ENCODE measurements around the gene AAMP.
"Not testable (repeated sequence)": the region's sequence is repeated elsewhere in the genome, so short reads cannot be mapped to it uniquely, and the experiment has no call there.

The AAMP gene

DNA sequence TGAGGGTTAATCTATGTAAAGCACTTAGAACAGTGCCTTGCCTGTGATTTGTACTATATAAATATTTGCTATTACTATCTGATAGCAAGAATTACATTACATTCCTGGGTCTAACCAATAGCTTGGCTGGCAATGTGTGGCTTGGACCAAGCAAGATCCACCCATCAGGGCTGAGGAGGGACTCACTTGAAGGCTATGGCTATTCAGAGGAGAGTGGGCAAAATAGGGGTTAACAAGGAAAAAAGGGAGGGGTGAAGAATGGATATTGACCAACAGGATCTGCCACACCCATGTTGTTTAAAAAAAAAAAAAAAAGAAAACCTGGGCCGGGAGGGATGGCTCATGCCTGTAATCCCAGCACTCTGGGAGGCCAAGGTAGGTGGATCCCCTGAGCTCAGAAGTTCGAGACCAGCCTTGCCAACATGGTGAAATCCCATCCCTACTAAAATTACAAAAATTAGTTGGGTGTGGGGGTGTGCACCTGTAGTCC, 42.4 kb upstream of the AAMP start:
- DNase-seq (ENCODE audit: low read depth): no peak

DNA sequence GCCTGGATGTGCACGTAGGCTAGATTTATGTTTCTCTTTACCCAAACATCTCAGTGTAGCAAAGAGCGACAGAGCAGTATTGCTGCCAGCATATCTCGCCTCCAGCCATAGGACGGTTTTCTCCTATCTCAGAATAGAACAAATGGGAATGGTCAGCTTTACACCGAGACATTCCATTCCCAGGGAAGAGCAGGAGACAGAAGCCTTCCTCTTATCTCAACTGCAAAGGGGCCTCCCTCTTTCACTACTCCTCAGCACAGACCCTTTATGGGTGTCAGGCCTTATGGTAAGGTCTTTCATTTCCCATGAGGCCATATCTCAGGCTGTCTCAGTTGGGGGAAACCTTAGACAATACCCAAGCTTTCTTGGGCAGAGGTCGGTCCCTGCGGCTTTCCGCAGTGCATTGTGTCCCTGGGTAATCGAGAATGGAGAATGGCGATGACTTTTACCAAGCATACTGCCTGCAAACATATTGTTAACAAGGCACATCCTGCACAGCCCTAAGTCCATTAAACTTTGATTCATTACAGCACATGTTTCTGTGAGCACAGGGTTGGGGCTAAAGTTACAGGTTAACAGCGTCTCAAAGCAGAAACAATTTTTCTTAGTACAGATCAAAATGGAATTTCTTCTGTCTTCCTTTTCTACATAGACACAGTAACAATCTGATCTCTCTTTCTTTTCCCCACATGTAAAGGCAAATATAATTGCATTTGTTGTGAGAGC, 41.8 kb upstream of the AAMP start:
- not testable (repeated sequence) for H3K4me3 ChIP-seq (ENCODE audit: low read depth, low read length); DNase-seq (ENCODE audit: low read depth)

More for the DNA sequence above, 42.4 kb upstream of the AAMP start:
- TF ChIP-seq, protein P1, sequence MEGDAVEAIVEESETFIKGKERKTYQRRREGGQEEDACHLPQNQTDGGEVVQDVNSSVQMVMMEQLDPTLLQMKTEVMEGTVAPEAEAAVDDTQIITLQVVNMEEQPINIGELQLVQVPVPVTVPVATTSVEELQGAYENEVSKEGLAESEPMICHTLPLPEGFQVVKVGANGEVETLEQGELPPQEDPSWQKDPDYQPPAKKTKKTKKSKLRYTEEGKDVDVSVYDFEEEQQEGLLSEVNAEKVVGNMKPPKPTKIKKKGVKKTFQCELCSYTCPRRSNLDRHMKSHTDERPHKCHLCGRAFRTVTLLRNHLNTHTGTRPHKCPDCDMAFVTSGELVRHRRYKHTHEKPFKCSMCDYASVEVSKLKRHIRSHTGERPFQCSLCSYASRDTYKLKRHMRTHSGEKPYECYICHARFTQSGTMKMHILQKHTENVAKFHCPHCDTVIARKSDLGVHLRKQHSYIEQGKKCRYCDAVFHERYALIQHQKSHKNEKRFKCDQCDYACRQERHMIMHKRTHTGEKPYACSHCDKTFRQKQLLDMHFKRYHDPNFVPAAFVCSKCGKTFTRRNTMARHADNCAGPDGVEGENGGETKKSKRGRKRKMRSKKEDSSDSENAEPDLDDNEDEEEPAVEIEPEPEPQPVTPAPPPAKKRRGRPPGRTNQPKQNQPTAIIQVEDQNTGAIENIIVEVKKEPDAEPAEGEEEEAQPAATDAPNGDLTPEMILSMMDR (IDR thresholded peaks at IDR 0.05; ENCODE audit: low read depth, low read length, missing control alignments): no peak
- no peak overlapping the region for H3K4me3 ChIP-seq (ENCODE audit: low read depth, low read length)

DNA sequence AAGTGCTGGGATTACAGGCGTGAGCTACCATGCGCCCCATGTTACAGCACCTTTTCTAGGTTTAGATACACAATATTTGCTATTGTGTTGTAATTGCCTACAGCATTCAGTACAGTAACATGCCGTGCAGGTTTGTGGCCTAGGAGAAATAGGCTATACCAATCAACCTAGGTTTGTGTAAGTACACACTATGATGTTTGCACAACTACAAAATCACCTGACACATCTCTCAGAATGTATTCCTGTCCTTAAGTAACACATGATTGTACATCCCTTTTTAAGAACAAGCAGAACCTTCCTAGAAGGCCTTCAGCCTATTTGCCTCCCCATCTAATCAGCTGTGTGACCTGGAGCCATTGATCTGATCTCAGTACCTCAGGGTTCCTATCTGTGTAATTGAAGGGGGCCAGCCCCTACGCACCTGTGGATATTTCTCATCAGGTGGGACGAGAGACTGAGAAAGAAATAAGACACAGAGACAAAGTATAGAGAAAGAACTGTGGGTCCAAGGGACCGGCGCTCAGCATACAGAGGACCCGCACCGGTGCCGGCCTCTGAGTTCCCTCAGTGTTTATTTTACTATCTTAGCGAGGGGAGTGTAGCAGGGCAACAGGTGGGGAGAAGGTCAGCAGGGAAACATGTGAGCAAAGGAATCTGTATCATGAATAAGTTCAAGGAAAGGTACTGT, 41.1 kb upstream of the AAMP start:
- TF ChIP-seq, protein P1 (IDR thresholded peaks at IDR 0.05; ENCODE audit: low read depth, low read length, missing control alignments): no peak
- H3K4me3 ChIP-seq (ENCODE audit: low read depth, low read length): no peak overlapping the region
- no peak for DNase-seq (ENCODE audit: low read depth)

DNA sequence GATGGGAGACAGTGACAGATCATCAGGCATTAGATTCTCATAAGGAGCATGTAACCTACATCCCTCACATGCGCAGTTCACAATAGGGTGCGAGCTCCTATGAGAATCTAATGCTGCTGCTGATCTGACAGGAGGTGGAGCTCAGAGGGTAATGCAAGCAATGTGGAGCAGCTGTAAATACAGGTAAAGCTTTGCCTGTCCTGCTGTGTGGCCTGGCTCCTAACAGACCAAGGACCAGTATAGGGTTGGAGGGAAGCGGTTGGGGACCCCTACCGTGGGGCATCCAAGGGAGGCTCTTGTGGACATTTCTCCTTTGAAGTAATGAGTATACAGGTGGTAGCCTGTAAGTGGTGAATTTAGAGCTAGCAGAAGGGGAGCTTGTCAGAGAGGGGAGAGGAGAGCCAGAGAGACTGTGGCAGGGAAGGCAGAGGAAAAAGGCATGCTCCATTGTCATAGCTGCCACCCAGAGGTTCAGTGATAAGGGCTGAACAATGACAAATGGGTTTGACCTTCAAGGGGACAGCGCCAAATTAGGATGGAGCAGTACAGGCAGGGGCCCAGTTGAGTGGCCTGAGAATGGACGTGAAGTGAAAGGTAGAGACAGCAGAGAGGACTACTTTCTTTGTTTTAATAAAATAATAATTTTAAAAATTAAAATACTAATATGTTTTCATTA, 37.6 kb upstream of the AAMP start:
- TF ChIP-seq, protein P1 (IDR thresholded peaks at IDR 0.05; ENCODE audit: low read depth, low read length, missing control alignments): no peak
- DNase-seq (ENCODE audit: low read depth): no peak
- no peak overlapping the region for H3K4me3 ChIP-seq (ENCODE audit: low read depth, low read length)

DNA sequence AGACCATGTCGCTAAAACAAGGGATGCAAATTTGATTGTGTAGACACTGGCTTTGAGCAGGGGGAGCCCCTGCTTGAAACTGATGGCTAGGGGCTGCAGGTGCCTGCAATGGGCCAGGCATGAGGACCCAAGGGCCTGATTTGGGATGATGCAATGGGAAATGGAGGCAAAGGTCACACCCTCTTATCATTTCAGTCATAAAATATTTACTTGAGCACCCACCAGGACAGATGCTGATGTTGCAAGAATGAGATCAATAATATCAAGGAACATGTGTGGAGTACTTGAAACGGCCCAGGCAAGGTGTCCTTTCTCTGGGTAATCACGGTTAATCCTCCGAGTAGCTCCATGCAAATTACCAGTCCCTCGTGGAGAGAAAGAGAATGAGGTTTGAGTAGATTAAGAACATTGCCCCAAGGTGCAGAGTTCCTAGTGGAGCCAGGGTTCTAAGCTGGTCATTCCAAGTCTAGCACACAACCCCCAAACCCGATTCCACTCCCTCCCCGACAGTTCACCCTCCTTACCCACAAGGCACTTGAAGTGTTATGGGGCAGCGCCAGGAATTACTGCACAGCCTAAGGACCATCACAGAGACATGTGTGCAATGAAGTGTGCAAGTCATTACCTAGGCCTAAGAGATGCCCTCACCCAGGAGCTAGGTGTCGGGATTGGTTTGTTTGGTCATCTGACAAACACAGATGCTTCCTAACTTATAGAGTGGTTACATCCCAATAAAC, 36.4 kb upstream of the AAMP start:
- no peak overlapping the region for H3K4me3 ChIP-seq (ENCODE audit: low read depth, low read length)
- no peak for DNase-seq (ENCODE audit: low read depth)
- TF ChIP-seq, protein P1 (IDR thresholded peaks at IDR 0.05; ENCODE audit: low read depth, low read length, missing control alignments): no peak

DNA sequence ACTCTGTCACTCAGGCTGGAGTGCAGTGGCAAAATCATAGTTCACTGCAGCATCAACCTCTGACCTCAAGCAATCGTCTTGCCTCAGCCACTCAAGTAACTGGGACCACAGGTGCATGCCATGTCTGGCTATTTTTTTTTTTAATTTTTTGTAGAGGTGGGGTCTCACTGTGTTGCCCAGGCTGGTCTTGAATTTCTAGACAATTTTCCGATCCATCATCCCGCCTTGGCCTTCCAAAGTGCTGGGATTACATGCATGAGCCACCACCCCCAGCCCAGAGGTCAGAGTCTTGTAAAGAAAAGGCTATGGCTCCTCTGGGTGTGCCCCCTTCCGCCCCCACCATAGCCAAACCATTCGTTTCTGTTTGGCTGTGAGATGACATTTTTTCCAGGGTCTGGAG, 35.4 kb upstream of the AAMP start:
- no peak overlapping the region for H3K4me3 ChIP-seq (ENCODE audit: low read depth, low read length)
- TF ChIP-seq, protein P1 (IDR thresholded peaks at IDR 0.05; ENCODE audit: low read depth, low read length, missing control alignments): no peak
- no peak for DNase-seq (ENCODE audit: low read depth)

Measured in GM12864 (cell line).